Mucosa of rectum (tissue), 2 donors: ENCODE data around the gene CUTC.

ENCODE experiments used
- H3K27ac ChIP-seq, 2 donors: one replicate each; pipeline ENCODE4 v1.7.0; 2013; ENCODE audit warnings: inconsistent platforms in 2 of 2, low read depth in 2 of 2, low read length in 2 of 2
- H3K27me3 ChIP-seq, 2 donors: one replicate each; pipeline ENCODE4 v1.7.0; 2013; ENCODE audit warnings: low read length in 2 of 2; ENCODE audit not compliant: control insufficient read depth in 2 of 2, insufficient read depth in 2 of 2
- H3K36me3 ChIP-seq, 2 donors: one replicate each; pipeline ENCODE4 v1.7.0; 2013; ENCODE audit warnings: low read length in 2 of 2; ENCODE audit not compliant: control insufficient read depth in 2 of 2, insufficient read depth in 2 of 2
- H3K4me1 ChIP-seq, 2 donors: one replicate each; pipeline ENCODE4 v1.7.0; 2013; ENCODE audit warnings: low read length in 2 of 2, mild to moderate bottlenecking in 1 of 2; ENCODE audit not compliant: control insufficient read depth in 2 of 2, insufficient read depth in 2 of 2
- H3K4me3 ChIP-seq, 2 donors: one replicate each; pipeline ENCODE4 v1.7.0; 2013; ENCODE audit warnings: low read length in 2 of 2
- H3K9ac ChIP-seq, 2 donors: one replicate each; pipeline ENCODE4 v1.7.0; 2013; ENCODE audit warnings: low read length in 2 of 2, low read depth in 1 of 2, mild to moderate bottlenecking in 1 of 2
- H3K9me3 ChIP-seq, 2 donors: one replicate each; pipeline ENCODE4 v1.7.0; 2013; ENCODE audit warnings: low read length in 2 of 2; ENCODE audit not compliant: control insufficient read depth in 2 of 2
- donor health status: healthy.
- donor health status: Normal muscosa, but diverticular disease.

CUTC gene

GRCh38 chr10:99781734-99782429 is 49.8 kb downstream of the CUTC start:
- H3K27ac ChIP-seq, result no peak overlapping the region
- no peak overlapping the region for H3K9ac ChIP-seq
- H3K36me3 ChIP-seq, result no peaks in the 10 kb centered on the region
- H3K9me3 ChIP-seq, result no peaks in the 10 kb centered on the region
- no peak overlapping the region for H3K4me3 ChIP-seq
- peaks cover 0 to 3% of the 10 kb centered on the region in 2 donors for H3K4me1 ChIP-seq
- H3K27me3 ChIP-seq, result no peaks in the 10 kb centered on the region

DNA sequence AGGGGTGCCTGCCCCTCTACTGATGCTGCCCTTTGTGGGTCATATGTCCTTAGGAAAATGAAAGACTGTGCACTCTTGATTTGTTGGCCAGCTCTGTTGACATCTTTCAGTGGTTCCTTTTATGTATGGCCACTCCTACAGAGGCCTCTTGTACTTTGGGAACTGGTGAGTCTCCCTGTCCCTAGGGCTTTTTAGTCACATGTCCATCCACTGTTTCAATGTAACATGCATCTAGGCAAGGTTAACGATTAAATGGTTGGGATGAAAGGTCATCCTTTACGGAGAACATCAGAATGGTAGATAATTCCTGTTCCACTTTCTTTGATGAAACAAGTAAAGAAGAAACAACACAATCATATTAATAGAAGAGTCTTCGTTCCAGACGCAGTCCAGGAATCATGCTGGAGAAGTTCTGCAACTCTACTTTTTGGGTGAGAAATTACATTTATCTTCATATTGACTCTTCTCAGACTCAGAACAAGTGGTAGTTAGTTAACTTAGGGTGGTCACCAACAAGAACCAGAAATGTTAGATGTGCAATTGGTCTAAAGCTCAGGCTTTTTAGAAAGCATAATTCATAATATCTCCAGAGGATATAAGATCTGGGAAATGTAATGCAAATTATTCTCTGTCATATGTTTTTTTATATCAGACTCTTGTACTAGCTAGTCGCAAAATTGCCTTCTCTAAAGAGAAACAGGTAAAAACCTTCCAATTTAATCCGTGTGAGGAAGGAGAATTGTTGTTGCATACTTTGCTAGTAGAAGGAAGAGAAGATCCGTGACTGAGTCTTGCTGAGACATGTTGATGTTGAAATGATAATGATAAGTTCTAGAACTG is 50.6 kb downstream of the CUTC start, which contains the start of gene ABCC2:
ABCC2 (plus strand) TSS at position 194 of the 840 bp plus-strand sequence; CDS start at position 399, 205 bp downstream.
- Histone ChIP-seq H3K36me3 (no peaks in the 10 kb centered on the region), H3K4me1 (peaks cover 0 to 3% of the 10 kb centered on the region in 2 donors), H3K27ac (no peak within 1 kb of the TSS), H3K4me3 (no peak within 1 kb of the TSS), H3K27me3 (no peaks in the 10 kb centered on the region), H3K9ac (no peak within 1 kb of the TSS), H3K9me3 (no peaks in the 10 kb centered on the region)

DNA sequence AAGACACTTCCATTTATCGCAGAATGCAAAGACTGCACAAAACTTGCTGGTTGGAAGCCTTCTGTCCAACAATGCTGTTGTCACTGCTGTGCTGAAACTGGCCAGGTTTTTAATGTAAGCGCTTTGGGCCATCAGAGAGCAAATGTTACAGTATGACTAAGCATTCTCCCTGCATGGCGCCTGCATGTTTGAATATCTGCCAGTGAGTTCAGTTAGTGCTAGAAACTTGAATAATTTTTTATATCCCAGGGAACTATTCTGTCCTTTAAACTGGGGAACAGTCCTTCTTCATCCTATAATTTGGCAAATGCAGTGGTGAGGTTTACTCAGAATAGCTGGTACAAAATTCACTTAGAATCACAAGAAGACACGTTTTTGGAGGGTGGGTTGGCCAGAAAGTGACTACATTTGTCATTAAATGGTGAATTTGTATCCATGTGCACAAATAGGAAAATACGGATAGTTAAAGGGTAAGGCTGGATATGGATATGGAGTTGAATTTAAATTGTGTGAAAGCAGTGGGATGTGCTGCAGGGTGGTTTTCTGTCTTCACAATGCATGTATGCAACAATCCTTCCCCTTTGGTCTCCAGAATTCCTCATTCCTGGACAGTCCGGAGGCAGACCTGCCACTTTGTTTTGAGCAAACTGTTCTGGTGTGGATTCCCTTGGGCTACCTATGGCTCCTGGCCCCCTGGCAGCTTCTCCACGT is 52.1 kb downstream of the CUTC start:
- Histone ChIP-seq H3K4me1 (peaks cover 0 to 3% of the 10 kb centered on the region in 2 donors), H3K9ac (no peak overlapping the region), H3K27ac (no peak overlapping the region)

GRCh38 chr10:99784727-99785441 is 52.9 kb downstream of the CUTC start:
- Histone ChIP-seq H3K4me1 (no peaks in the 10 kb centered on the region), H3K9me3 (no peaks in the 10 kb centered on the region), H3K27ac (no peak overlapping the region), H3K4me3 (no peak overlapping the region), H3K9ac (no peak overlapping the region), H3K27me3 (no peaks in the 10 kb centered on the region), H3K36me3 (no peaks in the 10 kb centered on the region)

More for the DNA sequence above, 52.1 kb downstream of the CUTC start:
- no peaks in the 10 kb centered on the region for H3K36me3 ChIP-seq
- no peaks in the 10 kb centered on the region for H3K27me3 ChIP-seq
- H3K9me3 ChIP-seq, result no peaks in the 10 kb centered on the region
- no peak overlapping the region for H3K4me3 ChIP-seq

GRCh38 chr10:99785646-99786045 is 53.6 kb downstream of the CUTC start:
- H3K27me3 ChIP-seq, result no peaks in the 10 kb centered on the region
- no peak overlapping the region for H3K4me3 ChIP-seq
- no peak overlapping the region for H3K27ac ChIP-seq
- H3K36me3 ChIP-seq, result no peaks in the 10 kb centered on the region
- no peak overlapping the region for H3K9ac ChIP-seq
- no peaks in the 10 kb centered on the region for H3K9me3 ChIP-seq
- H3K4me1 ChIP-seq, result no peaks in the 10 kb centered on the region

GRCh38 chr10:99787311-99787710 is 55.3 kb downstream of the CUTC start:
- H3K9me3 ChIP-seq, result no peaks in the 10 kb centered on the region
- no peaks in the 10 kb centered on the region for H3K36me3 ChIP-seq
- H3K27me3 ChIP-seq, result no peaks in the 10 kb centered on the region
- H3K9ac ChIP-seq, result no peak overlapping the region
- H3K4me1 ChIP-seq, result no peaks in the 10 kb centered on the region
- no peak overlapping the region for H3K4me3 ChIP-seq
- H3K27ac ChIP-seq, result no peak overlapping the region

DNA sequence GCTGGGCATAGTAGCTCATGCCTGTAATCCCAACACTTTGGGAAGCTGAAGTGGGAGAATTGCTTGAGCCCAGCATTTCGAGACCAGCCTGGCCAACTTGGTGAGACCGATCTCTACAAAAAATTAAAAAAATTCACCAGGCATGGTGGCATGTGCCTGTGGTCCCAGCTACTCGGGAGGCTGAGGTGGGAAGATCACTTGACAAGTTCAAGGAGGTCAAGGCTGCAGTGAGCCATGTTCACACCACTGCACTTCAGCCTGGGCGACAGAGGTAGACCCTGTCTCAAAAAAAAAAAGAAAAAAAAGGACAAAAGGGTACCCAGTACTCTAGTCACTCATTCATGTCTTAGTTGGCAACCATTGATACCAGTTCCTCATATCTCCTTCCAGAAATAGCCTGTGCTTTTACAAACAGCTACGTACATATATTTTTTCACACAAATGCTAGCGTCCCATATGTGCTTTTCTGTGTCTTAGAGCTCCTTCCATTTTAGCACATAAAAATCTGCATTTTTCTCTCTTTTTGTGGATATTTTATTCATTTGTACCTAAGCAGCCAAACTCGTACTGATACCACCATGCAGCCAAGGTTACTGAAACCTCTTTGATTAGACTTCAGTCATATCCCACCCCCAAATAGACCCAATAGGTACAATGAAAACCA is 55.9 kb downstream of the CUTC start:
- H3K4me1 ChIP-seq, result no peaks in the 10 kb centered on the region
- H3K27ac ChIP-seq, result peak overlapping the region; percentile 49 to 74
- H3K9me3 ChIP-seq, result no peaks in the 10 kb centered on the region
- no peaks in the 10 kb centered on the region for H3K36me3 ChIP-seq
- H3K9ac ChIP-seq, result no peak overlapping the region
- H3K4me3 ChIP-seq, result no peak overlapping the region
- no peaks in the 10 kb centered on the region for H3K27me3 ChIP-seq

DNA sequence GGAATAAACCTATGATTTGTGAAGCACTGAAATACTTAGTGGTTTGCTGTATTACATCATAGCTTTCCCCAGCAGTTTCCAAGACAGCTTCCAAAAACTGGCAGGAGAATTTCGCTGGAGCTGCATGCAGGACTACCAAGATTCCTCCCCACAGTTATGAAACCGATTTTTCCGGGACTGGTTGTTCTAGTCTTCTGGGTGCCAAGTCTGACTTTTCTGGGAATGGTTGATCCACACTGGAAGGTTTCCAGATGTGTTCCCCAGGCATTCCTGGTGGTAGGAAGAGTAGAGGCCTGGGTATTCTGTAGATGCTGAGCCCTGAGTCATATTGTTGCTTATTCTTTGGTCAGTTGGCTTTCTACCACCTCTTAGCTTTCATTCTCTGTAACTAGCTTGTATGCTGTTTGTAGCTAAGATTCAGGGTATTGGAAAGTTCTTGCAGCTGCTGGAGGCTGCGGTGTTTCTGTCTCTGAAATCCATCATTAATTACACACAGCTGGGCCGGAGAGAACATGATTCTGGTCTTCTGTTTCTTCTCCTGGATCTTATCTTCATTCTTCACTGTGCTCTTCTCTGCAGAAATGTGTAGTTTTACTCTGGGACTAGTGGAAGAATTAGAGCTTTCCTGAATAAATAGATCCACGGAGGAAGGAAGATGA is 56.7 kb downstream of the CUTC start:
- H3K27ac ChIP-seq, result peak overlapping the region; percentile 49 to 76
- no peak overlapping the region for H3K9ac ChIP-seq
- H3K4me3 ChIP-seq, result no peak overlapping the region

GRCh38 chr10:99791831-99792230 is 59.8 kb downstream of the CUTC start:
- Histone ChIP-seq H3K27ac (no peak overlapping the region), H3K4me3 (no peak overlapping the region), H3K27me3 (no peaks in the 10 kb centered on the region), H3K4me1 (no peaks in the 10 kb centered on the region), H3K9me3 (no peaks in the 10 kb centered on the region), H3K36me3 (no peaks in the 10 kb centered on the region), H3K9ac (no peak overlapping the region)

More for the DNA sequence above, 56.7 kb downstream of the CUTC start:
- Histone ChIP-seq H3K36me3 (no peaks in the 10 kb centered on the region), H3K4me1 (no peaks in the 10 kb centered on the region), H3K9me3 (no peaks in the 10 kb centered on the region), H3K27me3 (no peaks in the 10 kb centered on the region)
